HCT116 (cell line): ENCODE measurements around the gene SH3PXD2A. TPM values are rescaled to one million over a fixed set of nuclear protein-coding genes. Genes with fewer than 3 reads are reported as not detected.

Source experiments
- ATAC-seq: fragments of 200-7000 bp; cut with Tn5 transposase; 2 replicates; pipeline ENCODE4 v1.9.1; 2020; ENCODE audit warnings: mild to moderate bottlenecking, moderate library complexity
- BruUV-seq: library from RNA; stranded (reverse); fragments of 400-500 nt; replicated peaks from 2 replicates; lab custom pipeline; 2021; lab: Mats Ljungman, UMichigan
- CTCF ChIA-PET: fragments of 300-600 bp; sonication (Branson Sonifier 250); formaldehyde crosslinking; loops from one replicate; lab custom pipeline; 2021; ENCODE audit warnings: antibody characterized with exemption; lab: Charles Lee
- POLR2A ChIA-PET: fragments of 300-600, 350-600 bp; sonication (Branson Sonifier 250); formaldehyde crosslinking; loops from one replicate; lab custom pipeline; 2021; ENCODE audit warnings: antibody characterized with exemption; lab: Charles Lee
- RAD21 ChIA-PET, 2 experiments: fragments of 300-600 bp; sonication (Branson Sonifier 250); formaldehyde crosslinking; loops; one replicate each; lab custom pipeline; 2023; ENCODE audit warnings: low total read pairs in 2 of 2; ENCODE audit not compliant: uncharacterized antibody in 2 of 2, unreplicated experiment in 2 of 2, low non-redundant PET in 1 of 2; lab: Charles Lee
- DNase-seq: peaks from one replicate; pipeline ENCODE4 v3.0.0-alpha.2; 2010; ENCODE audit warnings: low read depth, low spot score
- H2AFZ ChIP-seq: fragments of 200-600 bp; shearing (Covaris generic), sonication (generic); 2 replicates; pipeline ENCODE4 v1.6.1; 2017; ENCODE audit warnings: low read depth, mixed run types, mixed read lengths, antibody characterized with exemption, low read length; ENCODE audit not compliant: poor library complexity, severe bottlenecking
- H3K27ac ChIP-seq: 2 replicates; pipeline ENCODE4 v1.5.1; 2012; ENCODE audit warnings: low read depth, low read length
- H3K27me3 ChIP-seq: fragments of 200-600 bp; sonication (generic); 2 replicates; pipeline ENCODE4 v1.6.1; 2016; ENCODE audit warnings: mixed run types, low read length, mixed read lengths; ENCODE audit not compliant: insufficient read depth
- H3K36me3 ChIP-seq, 2 experiments: fragments of 200-500 bp in 1 of 2; fragments of 200-600 bp in 1 of 2; sonication (Bioruptor generic) in 1 of 2; sonication (generic) in 1 of 2; 2 replicates each; pipeline versions ENCODE4 v1.5.1 to v1.6.1; 2014 to 2016; ENCODE audit warnings: low read length in 2 of 2, inconsistent platforms in 1 of 2, mixed read lengths in 1 of 2, mixed run types in 1 of 2; ENCODE audit not compliant: insufficient read depth in 2 of 2, control insufficient read depth in 1 of 2
- H3K4me1 ChIP-seq, 2 experiments: fragments of 200-600 bp in 1 of 2; sonication (generic) in 1 of 2; 2 replicates each; pipeline versions ENCODE4 v1.5.1 to v1.6.1; 2012 to 2017; ENCODE audit warnings: low read length in 2 of 2, inconsistent platforms in 1 of 2, mild to moderate bottlenecking in 1 of 2, mixed read lengths in 1 of 2, mixed run types in 1 of 2, moderate library complexity in 1 of 2; ENCODE audit not compliant: insufficient read depth in 2 of 2, control insufficient read depth in 1 of 2
- H3K4me2 ChIP-seq: fragments of 200-600 bp; sonication (generic); 2 replicates; pipeline ENCODE4 v1.6.1; 2017; ENCODE audit warnings: mixed run types, low read length, mixed read lengths
- H3K4me3 ChIP-seq, 2 experiments: fragments of 200-600 bp in 1 of 2; sonication (generic) in 1 of 2; replicated peaks in 1 of 2; 2 replicates each; pipeline ENCODE4 v1.5.1; 2011 to 2016; ENCODE audit warnings: low read length in 2 of 2, control low read depth in 1 of 2, low read depth in 1 of 2, mild to moderate bottlenecking in 1 of 2, mixed read lengths in 1 of 2, mixed run types in 1 of 2
- H3K79me2 ChIP-seq: fragments of 200-600 bp; sonication (generic); 2 replicates; pipeline ENCODE4 v1.6.1; 2017; ENCODE audit warnings: mild to moderate bottlenecking, mixed run types, low read length, moderate library complexity, mixed read lengths; ENCODE audit not compliant: insufficient read depth
- H3K9ac ChIP-seq: fragments of 200-600 bp; sonication (generic); 2 replicates; pipeline ENCODE4 v1.6.1; 2016; ENCODE audit warnings: low read length, mixed read lengths
- H3K9me2 ChIP-seq: fragments of 200-600 bp; sonication (generic), shearing (Covaris generic); 2 replicates; pipeline ENCODE4 v1.6.1; 2017; ENCODE audit warnings: mixed run types, mild to moderate bottlenecking, moderate library complexity; ENCODE audit not compliant: insufficient read depth
- H3K9me3 ChIP-seq, 2 experiments: fragments of 200-500 bp in 1 of 2; fragments of 200-600 bp in 1 of 2; sonication (Bioruptor generic) in 1 of 2; sonication (generic) in 1 of 2; 2 replicates each; pipeline ENCODE4 v1.6.1; 2014 to 2017; ENCODE audit warnings: low read length in 2 of 2, mixed read lengths in 2 of 2, inconsistent platforms in 1 of 2, low read depth in 1 of 2, mild to moderate bottlenecking in 1 of 2, mixed run types in 1 of 2, moderate library complexity in 1 of 2; ENCODE audit not compliant: control insufficient read depth in 1 of 2, insufficient read depth in 1 of 2
- H4K20me1 ChIP-seq: fragments of 200-600 bp; sonication (generic), shearing (Covaris generic); 2 replicates; pipeline ENCODE4 v1.6.1; 2017; ENCODE audit warnings: mixed run types, mild to moderate bottlenecking, moderate library complexity; ENCODE audit not compliant: insufficient read depth
- POLR2A ChIP-seq: IDR thresholded peaks from 2 replicates; pipeline ENCODE4 v1.7.0; 2011; ENCODE audit warnings: borderline replicate concordance; ENCODE audit not compliant: insufficient read depth, insufficient read length; ENCODE audit errors: extremely low read depth
- POLR2AphosphoS5 ChIP-seq: IDR thresholded peaks from 2 replicates; pipeline ENCODE4 v1.6.1; 2011; ENCODE audit warnings: mild to moderate bottlenecking, low read depth, low read length, moderate library complexity
- SRF ChIP-seq: IDR thresholded peaks from 2 replicates; pipeline ENCODE4 v1.6.1; 2012; ENCODE audit warnings: low read depth
- ZBTB33 ChIP-seq: IDR thresholded peaks from 2 replicates; pipeline ENCODE4 v1.6.1; 2011; ENCODE audit warnings: mild to moderate bottlenecking, low read length, moderate library complexity; ENCODE audit not compliant: insufficient replicate concordance; ENCODE audit errors: extremely low read depth
- intact Hi-C: fragments of 100-400 bp; cut with micrococcal nuclease; formaldehyde crosslinking; loops from 2 replicates; pipeline ENCODE4 v1.10.0; 2022
- total RNA-seq: library from RNA; stranded (reverse); gene quantifications from one replicate; pipeline ENCODE4 v1.2.1, GENCODE V29; 2021; ENCODE audit not compliant: unreplicated experiment
- TF ChIP-seq, protein P1 (sequence below): IDR thresholded peaks from 2 replicates; pipeline ENCODE4 v1.6.1; 2012; ENCODE audit warnings: low read depth

SH3PXD2A gene
- total RNA-seq, 1 experiment from 2014 or later = 8.7 TPM

DNA sequence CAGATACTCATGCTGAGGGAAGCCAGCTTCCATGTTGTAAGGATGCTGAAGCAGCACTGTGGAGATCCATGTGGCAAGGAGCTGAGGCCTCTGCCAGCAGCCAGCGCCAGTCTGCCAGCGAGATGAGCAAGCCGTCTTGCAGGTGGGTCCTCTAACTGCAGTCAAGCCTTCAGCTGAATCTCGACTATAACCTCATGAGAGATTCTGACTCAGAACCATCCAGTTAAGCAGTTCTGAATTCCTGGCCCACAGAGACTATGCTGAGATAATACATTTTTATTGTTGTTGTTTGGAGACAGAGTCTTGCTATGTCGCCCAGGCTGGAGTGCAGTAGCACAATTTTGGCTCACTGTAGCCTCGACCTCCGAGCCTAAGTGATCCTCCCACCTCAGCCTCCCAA lies 105.6 kb downstream of the SH3PXD2A start:
- no peak for ATAC-seq
- BruUV-seq = no TSS peak
- H3K4me2 ChIP-seq = no peak overlapping the region
- H3K36me3 ChIP-seq = no peaks in the 10 kb centered on the region
- H3K27me3 ChIP-seq = no peaks in the 10 kb centered on the region
- H3K9me3 ChIP-seq = peaks cover 4 to 9% of the 10 kb centered on the region in 2 experiments; a peak in 1 of 4 replicates
- intact Hi-C loops = no loop called here
- H3K79me2 ChIP-seq = no peaks in the 10 kb centered on the region
- ChIA-PET RAD21 (no interaction called here), POLR2A (interaction anchor here (1.1 to 1.3 kb wide), 2 partner anchors 9 to 23 kb away, joined by 3 read pairs; no protein-coding TSS in a partner anchor), CTCF (interaction anchor here (1.3 kb wide), 1 partner anchor 37 kb away, joined by 3 read pairs; no protein-coding TSS in a partner anchor)
- no peak overlapping the region for H3K4me3 ChIP-seq
- no peaks in the 10 kb centered on the region for H4K20me1 ChIP-seq
- no peak for TF ChIP-seq ZBTB33
- no peaks in the 10 kb centered on the region for H3K9me2 ChIP-seq
- H3K27ac ChIP-seq = no peak overlapping the region
- H3K9ac ChIP-seq = no peak overlapping the region
- no peak for DNase-seq
- H2AFZ ChIP-seq = no peak overlapping the region
- H3K4me1 ChIP-seq = peaks cover 28 to 38% of the 10 kb centered on the region in 2 experiments

- H3K4me2 ChIP-seq = peak overlapping the region; percentile 7
- H3K9me2 ChIP-seq = no peaks in the 10 kb centered on the region
- H4K20me1 ChIP-seq = no peaks in the 10 kb centered on the region
- ChIA-PET POLR2A (no interaction called here), CTCF (no interaction called here), RAD21 (no interaction called here)
- no peaks in the 10 kb centered on the region for H3K36me3 ChIP-seq
- no peaks in the 10 kb centered on the region for H3K27me3 ChIP-seq
- H3K79me2 ChIP-seq = no peaks in the 10 kb centered on the region
- H3K9ac ChIP-seq = no peak overlapping the region
- no peak overlapping the region for H3K27ac ChIP-seq
- ATAC-seq (no peak), DNase-seq (no peak)
- H3K4me1 ChIP-seq = peaks cover 33 to 44% of the 10 kb centered on the region in 2 experiments
- no peak overlapping the region for H2AFZ ChIP-seq
- H3K4me3 ChIP-seq = no peak overlapping the region
- intact Hi-C loops = no loop called here
- no TSS peak for BruUV-seq
- TF ChIP-seq SRF (no peak), POLR2A (no peak), POLR2AphosphoS5 (peak; percentile 17; the same call in 1 of the 2 replicates)
- TF ChIP-seq, protein P1, sequence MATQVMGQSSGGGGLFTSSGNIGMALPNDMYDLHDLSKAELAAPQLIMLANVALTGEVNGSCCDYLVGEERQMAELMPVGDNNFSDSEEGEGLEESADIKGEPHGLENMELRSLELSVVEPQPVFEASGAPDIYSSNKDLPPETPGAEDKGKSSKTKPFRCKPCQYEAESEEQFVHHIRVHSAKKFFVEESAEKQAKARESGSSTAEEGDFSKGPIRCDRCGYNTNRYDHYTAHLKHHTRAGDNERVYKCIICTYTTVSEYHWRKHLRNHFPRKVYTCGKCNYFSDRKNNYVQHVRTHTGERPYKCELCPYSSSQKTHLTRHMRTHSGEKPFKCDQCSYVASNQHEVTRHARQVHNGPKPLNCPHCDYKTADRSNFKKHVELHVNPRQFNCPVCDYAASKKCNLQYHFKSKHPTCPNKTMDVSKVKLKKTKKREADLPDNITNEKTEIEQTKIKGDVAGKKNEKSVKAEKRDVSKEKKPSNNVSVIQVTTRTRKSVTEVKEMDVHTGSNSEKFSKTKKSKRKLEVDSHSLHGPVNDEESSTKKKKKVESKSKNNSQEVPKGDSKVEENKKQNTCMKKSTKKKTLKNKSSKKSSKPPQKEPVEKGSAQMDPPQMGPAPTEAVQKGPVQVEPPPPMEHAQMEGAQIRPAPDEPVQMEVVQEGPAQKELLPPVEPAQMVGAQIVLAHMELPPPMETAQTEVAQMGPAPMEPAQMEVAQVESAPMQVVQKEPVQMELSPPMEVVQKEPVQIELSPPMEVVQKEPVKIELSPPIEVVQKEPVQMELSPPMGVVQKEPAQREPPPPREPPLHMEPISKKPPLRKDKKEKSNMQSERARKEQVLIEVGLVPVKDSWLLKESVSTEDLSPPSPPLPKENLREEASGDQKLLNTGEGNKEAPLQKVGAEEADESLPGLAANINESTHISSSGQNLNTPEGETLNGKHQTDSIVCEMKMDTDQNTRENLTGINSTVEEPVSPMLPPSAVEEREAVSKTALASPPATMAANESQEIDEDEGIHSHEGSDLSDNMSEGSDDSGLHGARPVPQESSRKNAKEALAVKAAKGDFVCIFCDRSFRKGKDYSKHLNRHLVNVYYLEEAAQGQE = no peak
- H3K9me3 ChIP-seq = peaks cover 4 to 9% of the 10 kb centered on the region in 2 experiments; a peak in 1 of 4 replicates
Measured at GRCh38 chr10:103748020-103748419, 107.4 kb downstream of the SH3PXD2A start.
